Stimulated activated CD4-positive, alpha-beta T cell treated with anti-CD3 and anti-CD28 coated beads, Interleukin-4, amount 100 ng/mL, for 24 hours (primary cell): ENCODE results near the gene CD81.
"Not testable (repeated sequence)": the region's sequence is repeated elsewhere in the genome, so short reads cannot be mapped to it uniquely, and the experiment has no call there.

ENCODE experiments used
- DNase-seq: peaks from one replicate; pipeline ENCODE4 v3.0.0-alpha.2; 2020

The CD81 gene, protein sequence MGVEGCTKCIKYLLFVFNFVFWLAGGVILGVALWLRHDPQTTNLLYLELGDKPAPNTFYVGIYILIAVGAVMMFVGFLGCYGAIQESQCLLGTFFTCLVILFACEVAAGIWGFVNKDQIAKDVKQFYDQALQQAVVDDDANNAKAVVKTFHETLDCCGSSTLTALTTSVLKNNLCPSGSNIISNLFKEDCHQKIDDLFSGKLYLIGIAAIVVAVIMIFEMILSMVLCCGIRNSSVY

DNA sequence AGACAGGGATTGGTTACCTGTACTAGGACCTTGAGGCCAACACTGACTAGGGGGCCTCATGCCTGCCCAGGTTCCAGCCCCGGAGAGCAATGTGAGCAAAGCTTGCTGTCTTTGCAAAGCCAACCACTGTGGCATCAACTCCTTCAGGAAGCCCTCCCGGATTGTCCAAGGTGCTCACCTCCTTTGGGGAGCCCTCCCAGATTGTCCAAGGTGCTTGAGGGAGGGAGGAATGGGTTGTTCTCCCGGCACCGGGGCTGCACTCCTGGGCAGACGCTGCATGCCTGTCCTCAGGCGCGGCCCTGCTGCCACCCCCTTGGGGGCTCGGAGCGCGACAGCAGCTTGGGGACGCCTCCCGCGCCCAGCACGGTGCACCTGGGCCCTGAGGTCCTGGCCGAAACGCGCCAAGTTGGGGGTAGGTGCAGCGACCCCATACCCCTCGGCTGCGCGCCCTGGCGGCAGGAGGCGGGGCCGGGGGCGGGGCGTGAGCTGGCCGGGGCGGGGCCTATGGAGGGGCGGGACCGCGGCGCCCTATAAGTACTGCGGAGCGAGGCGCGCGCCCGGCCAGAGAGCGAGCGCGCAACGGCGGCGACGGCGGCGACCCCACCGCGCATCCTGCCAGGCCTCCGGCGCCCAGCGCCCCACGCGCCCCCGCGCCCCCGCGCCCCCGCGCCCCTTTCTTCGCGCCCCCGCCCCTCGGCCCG lies at the start of gene CD81:
TSS of gene CD81 (plus strand) at position 560 of the 701 bp plus-strand sequence. CDS start 240 bp downstream, outside the sequence.
- DNase-seq: peak; percentile 66

DNA sequence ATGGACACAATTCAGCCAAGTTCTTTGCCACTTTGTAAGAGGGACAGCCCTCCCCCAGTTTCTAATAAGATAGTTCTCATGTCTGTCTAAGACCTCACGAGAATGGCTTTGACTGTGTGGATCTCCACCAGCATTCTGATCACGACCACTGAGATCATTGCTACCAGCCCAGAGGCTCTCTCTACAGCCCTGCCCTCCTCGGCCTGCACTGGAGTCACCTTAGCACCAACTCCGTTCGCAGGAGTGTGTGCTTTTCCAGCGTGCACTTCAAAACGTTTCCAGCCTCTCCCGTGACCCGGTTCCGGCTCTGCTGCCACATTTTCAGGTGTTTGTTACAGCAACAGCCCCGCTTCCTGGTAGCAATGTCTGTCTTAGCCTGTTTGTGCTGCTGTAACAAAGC lies 49.1 kb upstream of the CD81 start:
- DNase-seq: no peak

DNA sequence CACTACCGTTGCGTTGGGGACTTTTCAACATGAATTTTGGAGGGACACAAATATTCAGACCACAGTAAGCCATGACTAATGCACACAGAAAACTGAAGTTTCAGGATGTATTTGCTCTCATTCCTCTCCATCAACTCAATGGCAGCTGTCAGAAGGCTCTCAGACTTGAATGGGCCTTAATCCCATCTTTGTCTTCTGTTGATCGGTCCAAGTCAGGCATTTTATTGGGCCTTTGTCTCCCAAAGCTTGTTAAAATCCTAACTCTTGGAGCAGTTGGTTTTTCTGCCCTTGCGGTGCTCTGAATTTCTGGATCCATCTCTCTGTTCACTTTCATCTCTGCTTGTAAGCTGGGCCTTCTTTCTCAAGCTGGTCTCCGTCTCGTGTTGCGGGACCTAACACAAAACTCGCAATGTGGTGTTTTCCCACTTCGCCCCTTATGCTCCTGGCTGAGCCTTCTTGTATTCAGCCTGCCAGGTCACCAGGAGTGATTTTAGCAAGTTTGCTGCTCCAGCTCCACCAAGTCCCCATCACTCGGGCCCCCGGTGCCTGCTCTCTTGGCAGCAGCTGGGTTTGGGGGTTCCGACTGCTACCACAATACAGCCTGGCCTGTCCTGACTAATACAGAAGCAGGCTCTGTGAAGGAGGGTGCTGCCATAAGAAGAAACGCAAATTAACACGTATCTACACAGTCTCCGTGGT lies 48.3 kb upstream of the CD81 start:
- DNase-seq: no peak

DNA sequence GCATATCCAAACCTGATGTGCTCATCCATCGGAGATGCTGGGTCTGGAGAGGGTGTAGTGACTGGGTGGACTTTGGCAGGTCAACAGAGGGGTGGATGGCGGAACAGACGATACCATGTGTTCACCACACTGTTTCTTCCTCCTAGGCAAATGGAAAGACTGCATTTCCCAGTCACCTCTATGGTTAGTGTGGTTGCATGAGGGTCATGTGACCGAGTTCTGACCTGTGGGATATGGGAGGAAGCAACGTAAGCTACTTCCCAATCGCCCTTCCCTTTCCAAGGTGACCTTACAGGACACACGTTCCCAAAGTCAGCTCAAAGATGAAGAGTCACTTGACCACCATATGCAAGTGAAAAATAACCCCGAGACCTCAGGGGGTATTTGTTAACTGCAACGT lies 47.6 kb upstream of the CD81 start:
- no peak for DNase-seq

DNA sequence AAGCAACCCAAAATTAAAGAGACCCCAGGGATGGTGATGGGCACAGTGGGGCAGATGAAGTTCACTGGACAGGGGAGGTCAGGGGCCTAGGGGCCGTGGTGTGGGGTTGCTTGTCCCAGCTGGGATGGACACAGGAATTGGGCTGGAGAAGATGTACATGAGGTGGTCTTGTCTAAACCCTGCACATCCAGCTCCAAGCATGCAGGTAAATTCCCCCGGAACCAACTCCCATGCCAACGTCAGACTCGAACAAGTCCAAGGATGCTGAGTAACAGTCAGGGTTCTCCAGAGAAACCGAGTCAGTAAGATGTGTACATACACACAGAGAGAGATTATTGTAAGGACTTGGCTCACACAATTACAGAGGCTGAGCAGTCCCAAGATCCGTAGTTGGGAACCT lies 46.4 kb upstream of the CD81 start:
- DNase-seq: no peak

DNA sequence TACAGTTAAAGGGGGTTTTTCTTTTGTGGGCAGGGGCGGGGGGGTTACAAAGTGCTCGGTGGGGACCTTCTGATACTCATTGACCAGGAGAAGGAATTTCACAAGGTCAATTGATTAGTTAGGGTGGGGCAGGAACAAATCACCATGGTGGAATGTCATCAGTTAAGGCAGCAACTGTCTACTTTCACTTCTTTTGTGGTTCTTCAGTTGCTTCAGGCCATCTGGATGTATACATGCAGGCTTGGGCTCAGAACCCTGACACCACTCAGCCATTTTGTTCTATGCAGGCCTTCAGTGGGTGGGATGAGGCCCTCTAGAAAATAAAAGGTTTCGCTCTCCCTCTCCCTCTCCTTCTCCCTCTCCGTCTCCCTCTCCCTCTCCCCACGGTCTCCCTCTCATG lies 45.7 kb upstream of the CD81 start:
- DNase-seq: no peak

DNA sequence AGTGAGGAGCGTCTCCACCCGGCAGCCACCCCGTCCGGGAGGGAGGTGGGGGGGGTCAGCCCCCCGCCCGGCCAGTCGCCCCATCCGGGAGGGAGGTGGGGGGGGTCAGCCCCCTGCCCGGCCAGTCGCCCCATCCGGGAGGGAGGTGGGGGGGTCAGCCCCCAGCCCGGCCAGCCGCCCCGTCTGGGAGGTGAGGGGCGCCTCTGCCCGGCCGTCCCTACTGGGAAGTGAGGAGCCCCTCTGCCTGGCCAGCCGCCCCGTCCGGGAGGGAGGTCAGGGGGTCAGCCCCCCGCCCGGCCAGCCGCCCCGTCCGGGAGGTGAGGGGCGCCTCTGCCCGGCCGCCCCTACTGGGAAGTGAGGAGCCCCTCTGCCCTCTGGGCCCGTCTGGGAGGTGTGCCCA lies 44.5 kb upstream of the CD81 start:
- DNase-seq: not testable (repeated sequence)

DNA sequence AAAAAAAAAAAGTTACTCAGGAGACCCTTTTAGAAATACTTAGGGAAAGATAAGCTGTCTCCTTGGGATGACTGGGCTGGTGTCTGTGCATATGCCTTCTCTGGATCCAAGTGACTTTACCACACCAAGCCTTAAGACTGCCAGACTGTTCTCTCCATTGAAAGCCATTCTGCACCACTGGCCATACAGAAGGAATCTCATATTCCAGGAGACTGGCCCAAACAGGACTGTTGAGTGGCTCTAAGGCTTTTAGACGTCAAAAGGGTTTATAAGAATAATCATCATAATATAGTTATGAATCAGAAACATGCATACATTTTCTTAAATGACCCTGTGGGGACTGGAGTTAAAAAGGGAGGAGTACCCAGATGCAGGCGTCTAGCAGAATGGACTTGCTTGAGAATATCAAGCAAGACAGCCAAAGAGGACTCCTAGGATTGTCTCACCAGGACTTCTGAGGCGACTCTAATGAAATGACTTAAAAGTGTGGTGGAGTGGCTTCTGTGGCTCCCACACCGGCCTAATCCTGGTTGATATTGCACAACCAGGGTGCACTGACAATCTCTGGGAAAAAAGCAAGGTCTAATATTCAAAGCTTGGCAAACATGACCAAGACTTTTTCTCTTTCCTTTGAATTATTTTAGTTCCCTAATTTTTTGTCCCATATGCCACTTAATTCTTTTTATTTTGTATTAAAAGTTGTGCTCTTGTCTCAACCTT lies 43.5 kb upstream of the CD81 start:
- DNase-seq: not testable (repeated sequence)

DNA sequence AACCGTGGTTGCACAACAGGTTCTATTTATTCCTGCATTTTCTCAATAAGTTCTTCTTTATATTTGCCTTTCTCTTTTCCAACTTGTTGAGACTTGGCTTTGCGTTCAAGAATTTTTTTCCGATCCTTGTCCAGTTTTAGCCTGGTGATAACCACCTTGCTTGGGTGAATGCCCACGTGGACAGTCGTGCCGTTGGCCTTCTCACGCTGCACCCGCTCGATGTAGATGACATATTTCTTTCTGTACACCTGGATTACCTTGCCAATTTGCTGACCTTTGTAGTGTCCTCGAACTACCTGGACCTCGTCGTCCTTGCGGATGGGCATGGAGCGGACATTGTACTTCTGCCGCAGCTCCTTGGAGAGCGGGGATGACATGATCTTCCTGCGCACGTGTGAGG lies 41.8 kb upstream of the CD81 start:
- not testable (repeated sequence) for DNase-seq

DNA sequence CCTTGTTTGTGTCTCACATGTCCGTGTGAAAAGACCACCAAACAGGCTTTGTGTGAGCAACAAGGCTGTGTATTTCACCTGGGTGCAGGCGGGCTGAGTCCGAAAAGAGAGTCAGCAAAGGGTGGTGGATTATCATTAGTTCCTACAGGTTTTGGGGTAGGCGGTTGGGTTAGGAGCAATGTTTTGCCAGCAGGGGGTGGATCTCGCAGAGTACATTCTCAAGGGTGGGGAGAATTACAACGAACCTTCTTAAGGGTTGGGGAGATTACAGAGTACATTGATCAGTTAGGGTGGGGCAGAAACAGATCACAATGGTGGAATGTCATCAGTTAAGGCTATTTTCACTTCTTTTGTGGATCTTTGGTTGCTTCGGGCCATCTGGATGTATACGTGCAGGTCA lies 38.4 kb upstream of the CD81 start:
- DNase-seq: not testable (repeated sequence)

DNA sequence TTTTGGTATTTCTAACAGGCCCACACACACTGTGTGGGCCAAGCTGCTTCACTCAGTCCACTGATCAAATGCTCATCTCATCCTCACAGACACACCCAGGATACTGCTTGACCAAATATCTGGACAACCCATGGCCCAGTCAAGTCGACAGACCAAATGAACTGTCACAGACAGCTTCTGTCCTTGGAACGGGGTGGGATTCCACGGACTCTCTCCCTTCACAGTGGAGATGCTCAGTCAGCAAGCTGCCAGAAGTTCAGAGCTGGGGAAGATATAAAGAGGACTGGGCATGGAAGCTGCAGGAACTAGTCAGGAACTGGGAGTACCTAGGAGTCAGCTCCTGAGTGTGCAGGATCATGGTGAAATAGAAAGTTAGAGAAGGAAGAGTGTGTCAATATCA lies 34.6 kb upstream of the CD81 start:
- DNase-seq: no peak

DNA sequence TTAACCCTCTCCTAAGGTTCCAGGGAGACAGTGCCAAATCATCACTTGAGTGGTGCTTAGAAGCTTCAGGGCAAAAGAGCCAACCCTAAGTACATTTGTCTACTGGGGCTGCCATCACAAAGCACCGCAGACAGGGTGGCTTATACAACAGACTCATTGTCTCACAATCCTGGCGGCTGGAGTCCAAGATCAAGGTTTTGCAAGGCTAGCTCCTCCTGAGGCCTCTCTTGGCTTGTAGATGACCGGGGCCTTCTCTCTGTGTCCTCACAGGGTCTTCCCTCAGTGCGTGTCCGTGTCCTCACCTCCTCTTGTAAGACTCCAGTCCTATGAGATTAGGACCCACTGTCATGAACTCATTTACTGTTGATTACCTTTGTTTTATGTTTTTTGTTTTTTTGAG lies 34.1 kb upstream of the CD81 start:
- no peak for DNase-seq

DNA sequence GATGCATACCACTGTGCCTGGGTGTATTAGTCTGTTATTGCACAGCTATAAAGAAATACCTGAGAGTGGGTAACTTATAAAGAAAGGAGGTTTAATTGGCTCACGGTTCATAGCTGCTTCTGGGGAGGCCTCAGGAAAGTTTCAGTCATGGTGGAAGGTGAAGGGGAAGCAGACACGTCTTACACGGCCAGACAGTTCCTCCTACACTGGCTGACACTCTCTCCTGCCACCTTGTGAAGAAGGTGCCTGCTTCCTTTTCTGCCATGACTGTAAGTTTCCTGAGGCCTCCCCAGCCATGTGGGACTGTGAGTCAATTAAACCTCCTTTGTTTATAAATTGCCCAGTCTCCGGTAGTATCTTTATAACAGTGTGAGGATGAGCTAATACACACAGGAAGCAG lies 33.6 kb upstream of the CD81 start:
- no peak for DNase-seq

DNA sequence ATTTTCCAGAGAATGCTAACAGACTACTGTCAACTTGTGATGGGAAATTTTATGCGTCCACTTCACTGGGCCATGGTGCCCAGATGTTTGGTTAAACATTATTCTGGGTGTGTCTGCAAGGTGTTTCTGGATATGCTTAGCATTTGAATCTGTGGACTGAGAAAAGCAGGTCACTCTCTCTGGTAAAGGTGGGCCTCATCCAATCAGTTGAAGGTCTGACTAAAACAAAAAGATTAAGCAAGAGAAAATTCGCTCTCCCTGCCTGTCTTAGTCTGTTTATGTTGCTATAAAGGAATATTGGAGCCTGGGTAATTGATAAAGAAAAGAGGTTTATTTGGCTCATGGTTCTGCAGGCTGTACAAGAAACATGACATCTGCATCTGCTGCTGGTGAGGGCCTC lies 32.1 kb upstream of the CD81 start:
- DNase-seq: no peak

DNA sequence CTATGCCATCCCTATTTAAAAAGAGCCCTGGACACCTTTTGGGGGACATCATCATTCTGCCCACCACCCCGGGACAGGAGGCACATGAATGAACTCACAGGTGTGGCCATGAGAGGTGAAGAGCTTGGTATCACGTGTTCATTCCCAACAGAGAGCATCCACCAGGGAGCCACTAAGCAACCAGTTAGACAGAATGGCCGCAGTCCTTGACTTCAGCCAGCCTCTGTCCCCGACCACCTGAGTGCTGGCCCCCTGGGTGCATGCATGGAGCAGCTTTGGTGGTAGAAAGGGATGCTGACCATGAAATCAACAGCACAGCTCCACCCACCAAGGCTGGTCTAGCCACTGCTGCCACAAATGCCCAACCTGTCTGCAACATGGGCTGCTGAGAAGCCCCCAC lies 31.1 kb upstream of the CD81 start:
- no peak for DNase-seq

DNA sequence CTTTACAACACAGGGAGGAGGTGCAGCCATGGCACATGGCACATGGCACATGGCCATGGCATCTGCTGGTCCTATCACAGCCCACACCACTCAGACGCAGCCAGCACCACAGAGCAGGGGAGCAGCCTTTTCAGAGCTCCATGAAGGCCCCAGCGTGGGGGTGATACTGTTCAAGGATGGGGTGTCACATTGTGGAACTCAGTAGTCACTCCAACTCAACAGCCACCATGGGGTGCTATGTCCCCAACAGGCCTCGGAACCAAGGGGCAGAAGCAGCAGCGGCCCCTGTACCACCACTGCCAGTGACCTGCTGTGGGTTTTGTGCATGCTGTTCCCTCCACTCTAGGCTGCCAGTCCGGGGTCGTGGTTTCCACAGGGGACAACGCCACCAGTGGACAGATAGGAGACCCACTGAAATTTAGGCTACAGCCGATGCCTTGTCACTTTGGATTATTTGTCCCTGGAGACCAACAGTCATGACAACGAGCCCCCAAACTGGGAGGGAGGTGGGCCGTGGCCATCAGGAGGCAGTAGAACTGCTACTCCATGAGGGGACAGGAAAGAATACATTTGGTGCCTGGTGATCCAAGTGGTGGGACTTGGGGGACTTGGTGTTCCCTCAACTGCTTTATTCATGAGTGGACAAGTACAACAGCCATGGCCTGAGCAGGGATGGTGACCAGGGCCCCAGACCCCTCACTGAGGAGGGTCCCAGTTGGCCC lies 30.4 kb upstream of the CD81 start:
- DNase-seq: no peak

DNA sequence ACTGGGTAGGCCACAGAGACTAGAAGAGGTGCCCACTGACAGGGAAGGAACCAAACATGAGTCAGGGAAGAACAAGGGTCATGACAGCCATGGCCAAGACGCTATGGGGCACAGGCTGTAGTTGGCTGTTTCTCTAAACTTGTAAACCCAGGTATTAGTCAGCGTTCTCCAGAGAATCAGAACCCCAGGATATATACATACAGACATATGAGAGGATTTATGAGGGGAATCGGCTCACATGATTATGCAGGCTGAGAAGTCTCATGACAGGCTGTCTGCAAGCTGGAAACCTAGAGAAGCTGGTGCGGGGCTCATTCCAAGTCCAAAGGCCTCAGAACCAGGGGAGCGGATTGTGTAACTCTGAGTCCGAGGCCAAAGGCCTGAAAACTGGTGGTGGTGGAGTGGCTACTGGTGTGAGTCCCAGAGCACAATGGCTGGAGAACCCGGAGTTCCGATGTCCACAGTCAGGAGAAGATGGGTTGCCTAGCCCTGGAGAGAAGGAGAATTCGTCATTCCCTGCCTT lies 29.7 kb upstream of the CD81 start:
- DNase-seq: no peak

DNA sequence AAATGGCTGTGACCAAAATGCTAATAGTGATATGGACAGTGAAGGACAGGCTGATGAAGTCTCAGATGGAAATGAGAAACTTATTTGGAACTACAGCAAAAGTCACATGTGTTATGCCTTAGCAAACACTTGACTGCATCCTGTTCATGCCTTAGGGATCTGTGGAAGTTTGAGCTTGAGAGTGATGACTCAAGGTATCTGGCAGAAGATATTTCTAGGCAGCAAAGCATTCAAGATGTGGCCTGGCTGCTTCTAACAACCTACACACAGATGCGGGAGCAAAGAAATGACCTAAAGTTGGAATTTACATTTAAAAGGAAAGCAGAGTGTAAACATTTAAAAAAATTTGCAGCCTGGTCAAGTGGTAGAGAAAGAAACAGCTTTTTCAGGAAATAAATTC lies 28.1 kb upstream of the CD81 start:
- no peak for DNase-seq

DNA sequence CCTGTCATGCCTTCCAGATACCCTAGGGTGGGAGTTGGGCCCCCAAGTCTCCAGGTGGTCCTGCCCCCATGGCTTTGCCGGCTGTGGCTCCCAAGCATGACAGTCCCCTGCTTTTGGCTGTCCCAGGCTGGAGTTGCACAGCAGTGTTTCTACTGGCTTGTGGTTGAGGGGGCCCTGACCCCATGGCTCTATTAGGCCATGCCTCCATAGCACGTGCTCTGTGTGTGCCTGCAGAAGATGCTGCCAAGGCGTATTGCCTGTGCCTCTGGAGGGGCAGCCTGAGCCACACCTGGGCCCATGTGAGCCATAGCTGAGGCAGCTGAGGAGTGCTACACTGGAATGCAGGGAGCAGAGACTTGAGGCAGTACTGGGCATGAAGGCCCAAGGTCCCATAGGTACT lies 25.4 kb upstream of the CD81 start:
- no peak for DNase-seq

DNA sequence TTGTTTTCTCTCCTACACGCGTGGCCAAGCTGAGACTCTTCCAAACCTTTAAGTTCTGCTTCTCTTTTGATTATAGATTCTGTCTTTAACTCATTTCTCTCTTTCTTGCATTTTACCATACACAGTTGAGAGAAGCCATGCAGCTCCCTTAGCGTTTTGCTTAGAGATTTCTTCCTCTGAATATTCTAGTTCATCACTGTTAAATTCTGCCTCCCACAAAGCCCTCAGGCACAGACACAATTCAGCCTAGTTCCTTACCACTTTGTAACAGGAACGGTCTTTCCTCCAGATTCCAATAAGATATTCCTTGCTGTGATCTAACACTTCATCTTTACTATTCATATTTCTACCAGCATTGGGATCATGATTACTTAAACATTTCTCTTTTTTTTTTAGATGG lies 24.7 kb upstream of the CD81 start:
- no peak for DNase-seq

DNA sequence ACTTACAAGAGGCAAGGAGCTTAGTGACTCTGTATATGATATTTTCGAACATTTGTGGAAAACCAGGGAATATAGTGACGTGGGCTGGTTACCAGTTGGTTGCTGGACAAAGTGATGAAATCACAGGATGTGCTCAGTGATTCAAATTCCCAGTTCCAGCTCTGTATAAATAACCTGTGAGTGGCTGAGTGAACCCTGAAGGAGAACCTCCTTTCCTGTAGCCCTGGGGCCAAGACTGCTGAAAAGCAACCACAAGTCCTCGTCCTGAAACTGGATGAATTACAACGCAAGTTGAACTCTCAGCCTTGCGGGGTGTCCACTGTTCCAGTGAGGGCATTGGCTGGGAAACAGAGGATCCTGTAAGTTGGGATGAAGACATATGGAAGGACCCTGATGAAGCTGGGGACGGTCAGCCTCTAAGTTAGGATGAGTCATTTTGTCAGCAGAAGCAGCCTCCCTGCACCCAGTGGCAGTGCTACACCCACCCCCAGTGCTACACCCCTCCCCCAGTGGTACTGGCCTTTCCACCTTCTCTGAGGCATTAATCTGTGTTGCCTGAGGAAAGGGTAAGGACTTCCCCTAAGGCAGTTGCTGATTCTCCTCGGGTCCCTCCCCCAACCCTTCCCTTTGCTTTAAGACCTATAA lies 22.0 kb upstream of the CD81 start:
- DNase-seq: no peak

DNA sequence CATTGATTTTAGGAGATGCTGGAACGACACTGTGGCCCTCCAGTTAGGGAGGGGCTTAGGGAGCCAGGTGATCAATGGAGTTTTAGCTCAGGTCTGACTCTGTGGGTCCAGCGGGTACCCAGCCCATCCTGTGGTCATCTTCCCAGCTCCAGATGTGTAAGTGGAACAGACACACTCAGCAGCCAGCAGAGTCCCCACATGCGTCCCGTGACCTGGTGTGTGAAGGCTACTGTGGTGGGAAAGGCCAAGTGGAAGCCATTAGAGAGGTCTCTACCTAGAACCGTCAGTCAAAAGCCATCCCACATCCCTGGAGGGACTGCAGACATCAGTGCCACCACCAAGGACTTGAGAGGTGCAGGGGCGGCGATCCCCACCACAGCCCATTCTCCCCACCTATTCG lies 19.9 kb upstream of the CD81 start:
- no peak for DNase-seq
